Islet of Langerhans (tissue), 1 donor: ENCODE measurements around the gene PDK2.

Source experiments
- FAIRE-seq: peaks from one replicate; lab custom pipeline; 2011; peaks lifted over from hg19 to GRCh38; lab: Jason Lieb, UNC

Gene PDK2

DNA sequence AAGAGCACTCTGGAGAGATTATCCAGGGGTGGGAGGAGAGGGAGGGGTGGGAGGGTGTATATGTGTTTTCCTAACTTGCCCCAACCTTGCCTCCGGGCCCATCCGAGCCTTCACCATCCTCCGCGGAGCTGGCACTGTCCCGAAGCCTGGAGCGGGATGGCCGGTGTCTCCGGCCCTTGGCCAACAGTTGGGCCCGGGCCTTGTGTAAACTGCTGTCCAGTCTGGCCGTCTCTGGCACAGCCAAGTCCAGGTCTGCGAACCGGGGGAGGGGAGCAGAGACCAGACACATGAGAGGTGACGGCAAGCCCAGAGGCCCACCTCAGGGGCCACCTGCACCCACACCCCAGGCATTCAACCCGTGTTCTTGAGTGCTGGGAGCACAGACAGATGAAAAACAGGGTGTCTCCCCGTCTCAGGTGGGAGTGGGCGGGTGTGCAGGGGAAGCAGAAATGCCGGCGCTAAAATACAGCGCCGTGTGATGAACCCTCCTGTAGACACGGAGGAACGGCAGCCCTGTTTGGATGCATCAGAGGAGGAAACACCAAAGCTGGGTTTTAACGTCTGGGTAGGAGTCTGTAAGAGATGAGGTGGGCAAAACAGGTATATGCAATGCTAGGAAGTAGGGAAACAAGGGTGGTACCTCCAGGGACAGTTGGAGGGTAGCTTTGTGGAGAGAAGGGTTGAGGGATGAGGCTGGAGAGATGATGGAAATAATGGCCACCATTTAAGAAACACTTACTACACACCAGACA is 23.1 kb downstream of the PDK2 start:
- FAIRE-seq = no peak

DNA sequence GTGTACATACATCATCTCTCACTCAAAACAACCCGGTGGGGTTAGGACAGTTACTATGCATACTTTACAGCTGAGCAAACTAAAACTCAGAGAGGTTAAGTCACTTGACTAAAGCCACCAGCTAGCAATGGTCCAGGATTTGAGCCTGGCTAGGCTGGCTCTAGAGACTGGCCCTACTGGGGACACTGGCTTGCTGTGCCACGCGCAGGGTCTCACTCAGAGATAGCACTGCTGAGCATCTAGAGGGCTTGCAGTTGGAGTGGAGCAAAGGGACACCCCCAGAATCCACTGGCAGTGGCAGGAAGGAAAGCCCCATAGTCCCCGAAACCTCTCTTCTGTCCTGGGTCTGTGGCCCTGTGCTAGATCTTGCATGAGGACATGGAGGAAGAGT is 23.7 kb downstream of the PDK2 start:
- no peak for FAIRE-seq

DNA sequence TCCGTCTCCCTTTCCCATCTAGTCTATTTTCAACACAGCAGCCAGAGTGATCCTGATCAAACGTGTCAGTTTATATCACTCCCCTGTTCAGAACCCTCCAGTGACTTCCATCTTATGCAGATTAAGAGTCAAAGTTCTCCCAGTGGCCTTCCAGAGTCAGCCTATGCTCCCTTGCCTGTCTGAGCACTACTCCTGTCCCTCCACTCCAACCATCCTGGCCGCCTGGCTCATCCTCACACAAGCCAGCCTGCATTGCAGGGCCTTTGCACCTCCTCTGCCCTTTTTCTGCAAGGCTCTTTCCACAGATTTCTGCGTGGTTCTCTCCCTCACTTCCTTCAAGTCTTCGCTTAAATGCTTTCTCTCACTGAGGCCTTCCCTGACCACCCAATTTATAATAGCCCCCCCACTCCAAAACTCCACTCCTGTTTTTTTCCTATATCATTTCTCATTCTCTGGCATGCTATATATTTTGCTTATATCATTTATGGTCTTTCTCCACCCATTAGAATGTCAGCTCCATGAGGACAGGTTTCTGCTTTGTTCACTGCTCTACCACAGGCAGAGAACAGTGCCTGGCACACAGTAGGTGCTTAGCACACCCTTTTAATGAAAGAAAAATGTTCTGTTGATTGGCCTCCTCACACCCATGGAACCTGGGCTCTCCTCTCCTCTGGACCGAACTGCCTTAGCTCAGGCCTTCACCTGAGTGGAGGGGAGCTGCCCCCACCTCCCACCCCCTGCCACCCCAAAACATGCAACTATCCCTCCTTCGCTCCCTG is 25.5 kb downstream of the PDK2 start:
- no peak for FAIRE-seq

DNA sequence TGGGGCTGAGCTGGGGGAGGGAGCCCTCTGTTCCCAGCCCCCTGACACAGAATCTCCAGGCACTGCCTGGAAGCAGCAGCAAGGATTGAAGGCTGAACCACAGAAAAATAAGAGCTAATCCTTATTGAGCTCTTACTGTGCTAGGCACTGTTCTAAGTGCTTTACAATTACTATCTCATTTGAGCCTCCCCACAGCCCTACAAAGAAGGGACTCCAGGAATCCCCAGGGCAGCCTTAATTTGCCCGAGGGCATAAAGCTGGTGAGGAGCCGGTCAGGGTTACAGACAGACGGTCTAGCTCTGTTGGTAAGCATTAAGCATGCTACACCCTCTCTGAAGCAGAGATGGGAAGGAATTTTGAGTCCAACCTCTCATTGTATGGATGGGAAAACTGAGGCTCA is 27.8 kb downstream of the PDK2 start:
- no peak for FAIRE-seq

DNA sequence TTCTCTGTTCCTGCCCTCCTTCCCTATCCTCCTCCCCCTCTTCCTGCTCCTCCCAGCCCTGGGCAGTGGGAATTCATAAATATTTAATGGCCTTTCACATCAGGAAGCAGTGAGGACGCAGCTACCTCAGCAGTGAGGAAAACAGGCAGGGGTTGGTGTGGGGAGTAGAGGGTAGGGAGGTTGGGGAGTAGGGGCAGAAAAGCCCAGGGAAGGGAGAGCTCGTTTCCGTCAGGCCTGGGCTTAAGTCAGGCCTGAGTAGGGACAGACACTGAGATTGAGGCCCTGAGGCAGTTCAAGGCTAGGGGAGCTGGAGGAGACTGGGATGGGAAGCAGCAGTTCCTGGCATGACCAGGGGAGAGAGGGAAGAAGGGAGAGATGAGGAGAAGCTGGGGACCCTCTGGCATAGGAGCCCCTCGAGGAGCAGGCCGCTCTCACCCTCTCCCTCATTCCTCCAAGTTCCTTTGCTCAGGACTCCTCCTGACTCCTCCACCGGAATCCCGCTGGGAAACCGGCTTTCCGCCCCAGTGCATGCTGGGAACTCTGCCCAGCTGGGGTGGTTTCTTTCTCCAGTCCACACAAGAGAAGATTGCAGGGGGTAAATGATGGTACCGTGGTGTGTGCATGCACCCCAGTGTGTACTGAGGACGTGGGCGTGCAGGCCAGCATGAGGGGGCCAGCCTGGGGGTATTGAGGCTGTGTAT is 28.6 kb downstream of the PDK2 start:
- FAIRE-seq = no peak

DNA sequence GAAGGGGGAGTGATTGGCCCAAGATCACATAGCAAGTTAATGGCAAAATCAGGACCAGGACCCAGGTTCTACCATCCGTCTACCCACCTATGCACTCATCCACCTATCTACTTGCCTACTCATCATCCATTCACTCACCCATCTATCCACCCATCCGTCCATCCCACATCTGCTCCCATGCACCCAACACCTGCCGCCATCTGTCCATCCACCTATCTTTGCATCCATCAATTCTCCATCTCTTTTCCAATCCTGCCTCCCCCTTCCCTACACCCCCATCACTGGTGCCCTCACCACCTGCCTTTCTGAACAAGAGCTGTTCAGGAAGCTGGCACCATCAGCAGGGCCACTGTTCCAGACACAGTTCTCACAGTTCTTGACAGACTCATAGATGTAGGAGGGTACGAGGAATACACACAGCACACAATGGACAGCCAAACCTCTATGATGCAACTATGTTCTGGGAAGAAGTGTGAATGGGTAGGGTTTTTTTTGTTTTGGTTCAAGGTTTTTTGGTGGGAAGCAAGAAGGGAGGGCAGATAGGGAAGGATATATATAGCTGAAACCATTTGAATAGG is 30.4 kb downstream of the PDK2 start:
- FAIRE-seq = no peak

DNA sequence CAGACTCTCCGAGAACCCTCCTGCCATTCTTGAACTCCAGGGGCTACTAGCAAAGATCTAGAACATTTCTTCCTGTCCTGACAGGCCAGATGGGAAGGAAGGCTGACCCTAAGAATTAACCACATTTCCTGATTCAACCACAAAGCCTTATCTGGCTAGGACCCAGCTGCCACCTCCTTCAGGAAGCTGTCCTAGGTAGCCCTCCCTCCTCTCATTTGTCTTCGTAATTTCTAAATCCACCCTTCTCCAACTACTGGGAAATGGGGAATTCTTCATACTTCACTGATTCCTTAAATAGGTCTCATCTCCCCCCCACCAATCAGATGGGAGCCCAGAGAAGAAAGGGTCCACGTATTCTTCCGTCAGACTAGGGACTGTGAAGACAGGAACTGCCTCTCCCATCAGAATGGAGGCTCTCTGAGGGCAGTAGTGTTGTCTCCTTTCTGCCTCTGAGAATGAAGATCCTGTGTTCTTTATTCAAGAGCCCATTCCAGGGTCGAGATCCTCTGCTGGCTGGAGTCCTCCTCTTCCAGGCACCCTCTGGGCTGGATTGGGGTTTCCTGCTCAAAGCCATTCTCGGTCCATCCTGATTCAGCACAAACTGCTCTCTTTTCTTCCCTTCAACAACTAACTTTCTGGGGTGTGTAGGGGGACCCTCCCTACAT is 32.7 kb downstream of the PDK2 start:
- no peak for FAIRE-seq

DNA sequence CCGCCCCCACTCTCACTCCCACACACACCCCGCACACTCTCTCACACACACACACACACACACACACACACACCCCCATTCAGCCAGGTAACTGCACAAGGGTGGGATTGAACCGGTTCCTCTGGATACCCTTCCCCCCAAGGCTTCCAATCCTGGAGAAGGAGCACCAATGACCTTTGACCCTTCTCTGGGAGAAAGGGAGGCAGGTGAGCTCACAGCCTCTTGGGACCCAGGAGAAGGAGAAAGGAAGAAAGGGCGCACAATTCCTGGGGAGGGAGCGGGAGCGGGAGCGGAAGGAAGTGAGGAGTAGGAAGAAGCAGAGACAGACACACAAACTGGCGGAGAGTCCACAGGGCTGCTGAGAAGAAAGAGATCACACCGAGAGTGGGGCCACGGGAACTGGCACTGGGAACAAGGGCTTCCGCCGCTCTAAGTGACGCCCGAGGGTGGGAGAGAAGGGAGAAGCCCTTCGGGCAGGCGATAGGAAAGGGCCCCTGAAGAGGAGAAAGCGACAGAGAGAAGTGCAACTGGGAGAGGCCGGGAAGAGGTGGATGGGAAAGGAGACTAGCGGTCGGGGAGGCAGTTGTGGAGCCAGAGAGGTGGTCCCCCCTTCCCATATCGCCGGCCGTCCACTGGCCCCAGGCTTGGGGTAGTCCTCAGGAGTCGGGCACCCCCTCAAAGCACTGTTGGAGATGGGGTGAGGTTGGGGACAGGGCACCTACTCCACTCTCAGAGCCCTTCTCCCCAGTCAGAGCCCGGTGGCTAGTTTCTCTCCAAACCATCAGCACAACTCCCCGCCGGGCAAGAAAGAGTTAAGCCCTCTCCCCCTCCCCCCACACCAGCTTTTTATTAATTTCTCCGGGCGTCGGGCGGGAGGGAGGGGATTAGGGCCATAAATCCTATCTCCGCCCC is 33.5 kb downstream of the PDK2 start:
- no peak for FAIRE-seq

DNA sequence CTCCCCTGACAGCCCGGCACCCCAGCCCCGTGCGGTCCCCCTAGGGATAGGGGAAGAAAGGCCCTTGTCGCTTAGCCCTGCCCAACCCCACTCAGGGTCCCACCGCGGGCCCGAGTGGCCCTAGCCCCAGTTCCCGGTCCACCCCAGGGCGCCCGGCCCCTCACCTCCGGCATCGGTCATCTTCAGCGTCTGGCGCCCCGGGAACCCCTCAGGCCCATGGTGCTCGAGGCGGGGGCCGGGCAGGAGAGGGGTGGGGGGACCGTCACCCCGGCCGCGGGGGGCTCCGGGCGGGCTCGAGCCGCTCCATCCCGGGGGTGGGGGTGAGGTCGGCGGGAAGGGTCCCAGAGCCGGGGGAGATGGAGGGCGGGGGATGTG is 34.2 kb downstream of the PDK2 start:
- FAIRE-seq = no peak

DNA sequence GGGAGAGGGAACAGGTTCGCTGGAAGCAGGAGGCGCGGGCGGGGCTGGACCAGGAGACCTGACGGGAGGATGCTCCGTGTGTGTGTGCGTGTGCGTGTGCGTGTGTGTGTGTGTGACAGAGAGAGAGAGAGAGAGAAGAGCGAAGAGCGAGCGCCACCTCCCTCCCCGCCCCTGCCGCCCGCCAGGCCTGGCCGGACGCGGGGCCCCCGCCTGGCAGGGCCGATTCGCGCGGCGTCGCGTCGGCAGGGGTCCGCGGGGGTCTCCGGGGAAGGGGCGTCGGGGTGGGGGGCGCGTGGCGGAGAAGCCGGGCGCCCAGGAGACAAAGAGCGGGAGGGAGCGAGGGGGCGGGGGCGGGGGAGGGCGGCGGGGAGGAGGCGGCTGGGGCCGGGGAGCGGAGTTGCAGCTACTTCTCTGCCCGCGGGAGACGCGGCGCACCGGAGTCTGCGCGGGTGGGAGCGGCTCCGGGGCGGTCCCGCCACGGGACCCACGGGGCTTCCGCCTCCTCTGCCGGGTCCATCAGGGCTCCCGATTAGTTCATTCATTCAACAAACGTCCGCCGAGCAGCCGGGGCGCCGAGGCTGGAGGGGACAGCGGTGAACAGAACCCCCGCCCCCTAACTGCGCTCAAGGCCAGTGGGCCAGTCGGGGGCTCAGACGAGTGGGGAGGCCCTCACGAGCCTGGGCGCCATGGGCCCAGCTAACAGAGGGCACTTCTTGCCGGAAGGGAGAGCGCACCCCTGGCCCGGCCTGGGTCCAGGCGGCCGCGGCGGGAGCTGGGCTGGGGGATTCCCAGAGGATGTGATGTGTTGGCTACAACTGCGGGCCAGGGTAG is 34.8 kb downstream of the PDK2 start, which contains the start of gene SAMD14:
Gene SAMD14 (minus strand): TSS at position 433 of the 831 bp plus-strand sequence. CDS start 5,201 bp downstream, outside the sequence.
- FAIRE-seq = no peak

DNA sequence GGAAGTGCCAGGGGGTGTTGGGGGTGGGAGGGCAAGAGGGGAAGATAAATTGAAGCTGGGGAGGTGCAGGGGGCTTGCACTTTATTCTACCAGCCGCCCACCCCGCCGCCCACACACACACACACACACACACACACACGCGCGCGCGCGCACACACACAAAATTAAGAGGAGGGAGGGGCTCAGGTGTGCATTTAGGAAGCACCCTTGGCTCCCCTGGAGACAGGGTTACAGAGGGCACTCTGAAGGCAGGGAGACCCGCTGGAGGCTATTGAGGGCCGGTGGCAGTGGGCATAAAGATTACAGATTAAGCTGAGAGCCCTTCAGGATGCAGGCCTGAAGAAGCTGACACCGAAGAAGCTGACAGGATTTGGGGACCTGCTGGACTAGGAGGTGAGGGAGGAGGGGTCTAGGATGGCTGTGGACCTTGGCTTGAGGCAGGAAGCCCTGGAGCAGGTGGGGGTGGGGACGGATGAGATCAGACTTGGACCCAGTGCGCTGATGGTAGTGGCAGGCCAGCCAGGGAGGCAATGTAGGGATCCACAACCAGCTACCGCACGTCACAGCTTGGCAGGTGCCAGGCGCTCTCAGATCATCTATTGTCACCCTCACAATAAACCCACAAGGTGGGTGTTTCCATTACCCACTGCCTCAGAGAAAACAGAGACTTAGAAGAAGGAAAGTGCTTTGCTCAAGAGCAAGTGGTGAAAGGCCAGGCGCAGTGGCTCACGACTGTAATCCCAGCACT is 35.6 kb downstream of the PDK2 start:
- FAIRE-seq = no peak

DNA sequence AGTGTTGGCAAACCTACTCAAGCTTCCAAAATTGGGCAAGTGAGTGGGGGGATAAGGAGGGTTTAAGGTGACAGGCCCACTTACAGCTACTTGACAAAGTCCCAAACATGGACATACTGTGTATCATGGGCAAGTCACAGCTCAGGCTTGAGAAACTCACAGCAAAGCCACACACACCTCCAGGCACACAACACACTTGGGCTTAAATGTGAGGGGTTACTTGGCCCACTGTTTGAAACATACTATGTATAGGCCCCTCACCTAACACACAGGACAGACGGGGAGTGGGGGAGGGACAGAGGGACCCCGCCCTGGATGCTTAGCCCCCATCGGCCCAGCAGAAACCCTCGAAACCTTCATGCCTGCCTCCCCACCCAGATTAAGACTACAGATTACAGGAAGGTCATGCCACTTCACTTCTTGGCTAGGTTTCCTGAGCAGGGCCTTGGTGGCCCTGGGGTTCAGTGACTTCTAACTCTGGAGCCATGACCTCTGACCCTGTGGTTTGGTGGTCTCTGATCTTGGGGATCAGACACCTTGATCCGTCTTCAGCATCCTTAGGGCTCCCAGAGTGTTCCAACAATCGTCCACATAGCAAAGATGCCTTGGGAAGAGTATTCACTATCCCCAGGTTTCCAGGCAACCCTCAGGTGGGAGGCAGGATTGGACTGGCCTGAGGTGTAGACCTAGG is 37.1 kb downstream of the PDK2 start:
- FAIRE-seq = no peak

DNA sequence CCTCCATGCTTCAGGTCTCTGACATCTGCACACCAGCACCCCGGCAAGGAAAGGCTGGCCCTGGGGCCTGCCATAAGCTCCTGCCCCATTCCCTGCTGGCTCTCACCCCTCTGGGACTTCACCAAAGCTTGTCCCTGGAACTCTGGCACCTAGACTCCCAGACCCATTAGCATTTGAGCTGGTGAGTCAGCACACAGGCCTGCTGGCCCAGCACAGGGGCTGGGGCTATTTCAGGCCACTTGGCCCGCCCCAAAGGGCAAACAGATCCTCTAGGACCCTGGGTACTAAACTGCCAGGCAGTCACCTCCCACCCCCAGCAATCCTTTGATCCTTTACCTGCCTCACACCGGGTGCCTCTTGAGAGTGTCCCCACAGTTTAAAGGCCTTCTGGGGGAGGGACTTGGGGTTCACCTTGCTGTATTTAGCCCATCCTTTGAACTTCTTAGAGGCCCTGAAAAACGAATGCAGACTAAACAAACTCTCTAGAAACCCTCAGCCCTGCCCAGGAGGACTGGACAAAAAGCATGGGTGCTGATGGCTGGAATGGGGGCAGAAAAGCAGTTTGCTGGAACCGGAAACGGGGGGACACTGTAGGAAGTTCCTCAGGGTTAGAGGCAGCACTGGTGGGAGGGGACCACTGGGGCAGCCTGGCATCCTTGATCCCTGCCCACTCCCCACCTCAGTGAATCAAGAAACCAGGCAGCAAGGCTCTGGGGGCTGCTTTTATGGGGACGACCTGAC is 38.0 kb downstream of the PDK2 start:
- FAIRE-seq = no peak

DNA sequence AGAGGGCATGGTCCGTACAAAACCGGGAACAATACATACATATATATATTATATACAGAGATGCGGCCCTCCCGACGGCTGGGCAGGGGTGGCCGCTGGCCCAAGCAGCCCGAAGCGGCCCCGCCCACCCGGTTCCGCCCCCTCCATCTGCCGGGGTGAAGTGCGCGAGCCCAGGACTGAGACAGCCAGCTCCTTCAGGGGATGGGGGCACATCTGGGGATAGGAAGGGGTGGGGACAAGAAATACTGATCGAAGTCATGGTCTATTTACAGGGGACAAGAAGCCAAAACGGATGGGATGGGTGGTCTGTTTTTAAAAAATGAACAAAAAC is 38.6 kb downstream of the PDK2 start:
- FAIRE-seq = no peak

DNA sequence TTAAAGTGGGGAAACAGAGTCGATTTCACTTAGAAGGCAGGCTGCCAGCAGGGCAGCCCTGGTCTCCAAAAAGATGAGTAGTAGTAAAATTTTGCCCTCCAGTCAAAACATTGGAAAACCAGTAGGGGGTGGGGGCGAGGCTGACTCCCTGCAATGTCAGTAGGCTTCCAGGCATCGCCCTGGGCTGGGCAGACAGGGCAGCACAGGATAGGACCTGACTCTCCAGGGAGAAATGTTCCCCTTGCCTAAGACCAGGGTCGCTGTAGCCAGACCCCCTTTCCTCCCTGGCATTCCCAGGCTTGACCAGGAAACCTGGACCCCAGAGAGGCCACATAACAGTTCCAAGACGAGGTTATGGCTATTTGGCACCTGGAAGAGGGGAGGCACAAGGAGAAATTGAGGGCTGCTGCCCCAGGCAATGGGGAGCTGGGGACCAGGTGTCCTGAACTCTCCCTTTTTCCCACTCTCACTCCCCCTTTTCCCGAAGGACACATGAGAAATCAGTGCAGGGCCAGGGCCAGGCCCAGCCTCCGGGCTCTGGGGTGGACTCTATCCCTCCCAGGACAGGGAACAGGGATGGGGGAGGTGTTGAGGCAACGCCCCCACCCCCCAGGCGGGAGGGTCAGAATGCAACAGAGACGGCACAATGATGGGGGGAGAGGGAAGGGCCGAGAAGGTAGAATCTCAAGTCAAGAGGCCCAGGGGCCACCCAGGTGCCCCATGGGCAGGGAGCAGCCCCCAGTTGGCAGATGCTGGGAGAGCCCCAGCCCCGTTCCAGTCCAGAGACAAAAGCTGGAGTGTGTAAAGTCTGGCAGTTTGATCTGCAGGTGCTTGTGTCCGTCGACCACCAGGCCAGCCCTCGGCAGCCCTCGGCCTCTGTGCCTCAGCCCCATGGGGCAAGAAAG is 39.3 kb downstream of the PDK2 start:
- no peak for FAIRE-seq

DNA sequence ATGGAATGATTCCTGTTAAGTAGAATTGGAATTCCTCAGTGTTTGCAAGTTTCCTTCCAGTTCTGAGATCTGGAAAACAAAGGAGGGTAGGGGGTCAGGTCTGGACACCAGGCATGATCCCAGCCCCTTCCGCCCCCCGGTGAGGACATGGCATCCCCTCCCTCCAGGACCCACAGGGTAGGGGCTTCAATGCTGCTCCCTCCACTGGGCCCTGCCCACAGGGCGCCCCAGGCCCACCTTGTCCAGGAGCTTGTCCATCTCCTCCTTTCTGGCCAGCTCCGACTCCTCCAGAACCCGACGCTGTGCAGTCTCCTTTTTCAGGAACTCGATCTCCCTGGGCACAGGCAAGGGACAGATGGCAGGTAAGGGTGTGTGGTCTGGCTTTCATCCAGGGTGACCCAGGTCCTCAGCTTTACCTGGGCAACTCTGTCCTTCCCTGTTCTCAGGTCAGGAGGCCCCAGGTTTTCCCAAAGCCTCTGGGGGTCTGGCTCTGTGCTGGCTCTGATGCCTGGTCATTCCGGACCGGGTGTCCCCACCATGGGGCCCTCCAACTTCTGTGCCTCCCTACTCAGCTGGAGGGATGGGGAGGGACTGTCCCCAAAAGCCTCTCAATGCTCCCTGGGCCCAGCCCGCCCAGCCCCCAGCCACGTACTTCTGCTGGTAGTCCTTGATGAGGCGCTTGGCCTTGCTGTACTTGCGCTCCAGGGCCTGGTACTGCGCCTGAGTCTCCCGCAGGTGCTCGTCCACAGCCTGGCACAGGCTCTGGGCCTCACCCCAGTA is 40.4 kb downstream of the PDK2 start:
- no peak for FAIRE-seq
